ENCODE data around the gene CLEC17A. TPM values are rescaled to one million over a fixed set of nuclear protein-coding genes. Genes with fewer than 3 reads are reported as not detected.

The CLEC17A gene
- total RNA-seq, 1 donor from 2014 or later: 0.09 TPM

- Histone ChIP-seq H3K4me2 (ENCODE audit: low read length) (no peak overlapping the region), H3K4me3 (ENCODE audit: insufficient read depth, low read depth, low read length) (no peak overlapping the region), H4K20me1 (ENCODE audit: insufficient read depth, low read length) (peaks cover 35% of the 10 kb centered on the region), H3K27me3 (ENCODE audit: insufficient read depth, low read length) (no peaks in the 10 kb centered on the region), H3K27ac (ENCODE audit: low read depth, low read length) (no peak overlapping the region), H3K36me3 (ENCODE audit: insufficient read depth, low read length) (peaks cover 2% of the 10 kb centered on the region), H3K9me3 (ENCODE audit: insufficient read depth, low read depth, low read length) (no peaks in the 10 kb centered on the region), H3K9ac (ENCODE audit: low read length) (no peak overlapping the region), H3K79me2 (ENCODE audit: insufficient read depth, low read length) (peaks cover 10% of the 10 kb centered on the region), H3K4me1 (ENCODE audit: insufficient read depth, low read length) (peaks cover 7% of the 10 kb centered on the region), H2AFZ (ENCODE audit: low read depth, low read length) (no peak overlapping the region)
- Mint-ChIP-seq H3K27ac (ENCODE audit: unreplicated experiment) (no peak overlapping the region), H3K9me3 (ENCODE audit: unreplicated experiment) (no peaks in the 10 kb centered on the region), H3K4me1 (ENCODE audit: low read depth, unreplicated experiment) (peaks cover 19% of the 10 kb centered on the region), H3K27me3 (ENCODE audit: low read depth, unreplicated experiment) (no peaks in the 10 kb centered on the region), H3K4me3 (ENCODE audit: unreplicated experiment) (no peak overlapping the region), H3K36me3 (ENCODE audit: low read depth, unreplicated experiment) (peaks cover 1% of the 10 kb centered on the region)
- no peak for FAIRE-seq
- TF ChIP-seq EZH2 (IDR thresholded peaks at IDR 0.05; ENCODE audit: insufficient read depth, low read length) (no peak), CTCF (IDR thresholded peaks at IDR 0.05; ENCODE audit: insufficient read depth, low read depth, low read length) (no peak)
- DNase-seq (ENCODE audit: low read depth): no peak
Measured at GRCh38 chr19:14553042-14553938, 29.6 kb upstream of the CLEC17A start.

GRCh38 chr19:14553939-14554243, 29.0 kb upstream of the CLEC17A start:
- H2AFZ ChIP-seq (ENCODE audit: low read depth, low read length): no peak overlapping the region
- H3K27me3 Mint-ChIP-seq (ENCODE audit: low read depth, unreplicated experiment): no peaks in the 10 kb centered on the region
- peaks cover 19% of the 10 kb centered on the region for H3K4me1 Mint-ChIP-seq (ENCODE audit: low read depth, unreplicated experiment)
- FAIRE-seq (no peak), DNase-seq (ENCODE audit: low read depth) (no peak)
- H3K27ac ChIP-seq (ENCODE audit: low read depth, low read length): no peak overlapping the region
- H3K27ac Mint-ChIP-seq (ENCODE audit: unreplicated experiment): no peak overlapping the region
- H3K27me3 ChIP-seq (ENCODE audit: insufficient read depth, low read length): no peaks in the 10 kb centered on the region
- H3K79me2 ChIP-seq (ENCODE audit: insufficient read depth, low read length): peaks cover 15% of the 10 kb centered on the region
- no peaks in the 10 kb centered on the region for H3K9me3 Mint-ChIP-seq (ENCODE audit: unreplicated experiment)
- no peak overlapping the region for H3K4me3 ChIP-seq (ENCODE audit: insufficient read depth, low read depth, low read length)
- H4K20me1 ChIP-seq (ENCODE audit: insufficient read depth, low read length): peaks cover 39% of the 10 kb centered on the region
- no peak overlapping the region for H3K4me3 Mint-ChIP-seq (ENCODE audit: unreplicated experiment)
- no peaks in the 10 kb centered on the region for H3K9me3 ChIP-seq (ENCODE audit: insufficient read depth, low read depth, low read length)
- no peak overlapping the region for H3K4me2 ChIP-seq (ENCODE audit: low read length)
- TF ChIP-seq EZH2 (IDR thresholded peaks at IDR 0.05; ENCODE audit: insufficient read depth, low read length) (no peak), CTCF (IDR thresholded peaks at IDR 0.05; ENCODE audit: insufficient read depth, low read depth, low read length) (no peak)
- peaks cover 1% of the 10 kb centered on the region for H3K36me3 ChIP-seq (ENCODE audit: insufficient read depth, low read length)
- no peak overlapping the region for H3K9ac ChIP-seq (ENCODE audit: low read length)
- H3K4me1 ChIP-seq (ENCODE audit: insufficient read depth, low read length): peaks cover 7% of the 10 kb centered on the region
- H3K36me3 Mint-ChIP-seq (ENCODE audit: low read depth, unreplicated experiment): peaks cover 1% of the 10 kb centered on the region

GRCh38 chr19:14554382-14554812, 28.5 kb upstream of the CLEC17A start:
- no peak for DNase-seq (ENCODE audit: low read depth)
- Histone ChIP-seq H3K27ac (ENCODE audit: low read depth, low read length) (no peak overlapping the region), H3K9ac (ENCODE audit: low read length) (no peak overlapping the region), H3K27me3 (ENCODE audit: insufficient read depth, low read length) (no peaks in the 10 kb centered on the region), H3K4me2 (ENCODE audit: low read length) (no peak overlapping the region), H3K4me1 (ENCODE audit: insufficient read depth, low read length) (peaks cover 7% of the 10 kb centered on the region), H3K9me3 (ENCODE audit: insufficient read depth, low read depth, low read length) (no peaks in the 10 kb centered on the region), H4K20me1 (ENCODE audit: insufficient read depth, low read length) (peaks cover 40% of the 10 kb centered on the region), H2AFZ (ENCODE audit: low read depth, low read length) (no peak overlapping the region), H3K4me3 (ENCODE audit: insufficient read depth, low read depth, low read length) (no peak overlapping the region), H3K36me3 (ENCODE audit: insufficient read depth, low read length) (no peaks in the 10 kb centered on the region), H3K79me2 (ENCODE audit: insufficient read depth, low read length) (peaks cover 17% of the 10 kb centered on the region)
- Mint-ChIP-seq H3K36me3 (ENCODE audit: low read depth, unreplicated experiment) (peaks cover 1% of the 10 kb centered on the region), H3K9me3 (ENCODE audit: unreplicated experiment) (no peaks in the 10 kb centered on the region), H3K4me1 (ENCODE audit: low read depth, unreplicated experiment) (peaks cover 19% of the 10 kb centered on the region), H3K27me3 (ENCODE audit: low read depth, unreplicated experiment) (no peaks in the 10 kb centered on the region), H3K27ac (ENCODE audit: unreplicated experiment) (no peak overlapping the region), H3K4me3 (ENCODE audit: unreplicated experiment) (no peak overlapping the region)
- TF ChIP-seq CTCF (IDR thresholded peaks at IDR 0.05; ENCODE audit: insufficient read depth, low read depth, low read length): no peak
- TF ChIP-seq EZH2 (IDR thresholded peaks at IDR 0.05; ENCODE audit: insufficient read depth, low read length): no peak
- FAIRE-seq: no peak
